Pancreas (tissue), 10 donors: ENCODE results near the gene ATP6AP1. TPM values are rescaled to one million over a fixed set of nuclear protein-coding genes. Genes with fewer than 3 reads are reported as not detected.

Experiments used
- ATAC-seq, 4 donors: fragments of 200-7000 bp; cut with Tn5 transposase; one replicate each; pipeline versions ENCODE4 v1.8.0 to v1.9.1; 2020; ENCODE audit warnings: mild to moderate bottlenecking in 4 of 4, moderate library complexity in 4 of 4
- DNase-seq, 6 donors: peaks; one replicate each; pipeline ENCODE4 v3.0.0-alpha.2; 2020
- FAIRE-seq: peaks from 2 replicates; lab custom pipeline; 2012; peaks lifted over from hg19 to GRCh38; lab: Jason Lieb, UNC
- H3K27ac ChIP-seq, 4 donors: fragments of 200-600 bp; sonication (generic); 1 replicate in 3 of 4; 2 replicates in 1 of 4; pipeline versions ENCODE4 v1.5.0 to v1.8.0; 2020
- H3K27me3 ChIP-seq, 4 donors: fragments of 200-600 bp; one replicate each; pipeline ENCODE4 v1.8.0; 2021
- H3K36me3 ChIP-seq, 3 donors: fragments of 200-600 bp; sonication (generic) in 1 of 3; one replicate each; pipeline versions ENCODE4 v1.5.0 to v1.8.0; 2020 to 2021
- H3K4me1 ChIP-seq, 3 donors: fragments of 200-600 bp; one replicate each; pipeline ENCODE4 v1.8.0; 2021
- H3K4me3 ChIP-seq, 4 donors: fragments of 200-600 bp; sonication (generic) in 2 of 4; one replicate each; pipeline versions ENCODE4 v1.5.0 to v1.8.0; 2020 to 2021
- H3K9me3 ChIP-seq, 4 donors: fragments of 200-600 bp; one replicate each; pipeline ENCODE4 v1.8.0; 2021
- WGBS, 2 donors: extraction: QIAGEN DNeasy Blood & Tissue Kit; methylation state at CpG; one replicate each; pipeline ENCODE4 v1.1.7; 2013; 5-methylcytosine and 5-hydroxymethylcytosine counted together
- intact Hi-C, 3 donors: fragments of 100-400 bp; cut with DNase I; formaldehyde crosslinking; loops; one replicate each; pipeline versions ENCODE4 v1.11.1 to v1.14.2; 2022
- polyA plus RNA-seq, 2 donors: library from polyadenylated mRNA; stranded (reverse); fragments of 200-250 nt; gene quantifications; one replicate each; pipeline ENCODE4 v1.2.3, GENCODE V29; 2013
- total RNA-seq, 6 donors: library from RNA; stranded (reverse); fragmentation: NEBNext Ultra II Directional in 4 of 6; extraction: Animal tissue kit (Norgen Biotek cat#: 25700) in 4 of 6; gene quantifications; one replicate each; pipeline versions ENCODE4 v1.2.1 to v1.2.4, GENCODE V29; 2021 to 2023
- TF ChIP-seq, protein P1 (sequence below), 4 donors: fragments of 200-600 bp; sonication (generic) in 3 of 4; IDR thresholded peaks; one replicate each; pipeline versions ENCODE4 v1.5.0 to v1.8.0; 2021; ENCODE audit warnings: antibody characterized with exemption in 4 of 4
- donor health status: healthy with polysubstance abuse.
- donor health status: DM: no; HTN: no; CAD: no; lungs with moderate emphysema.
- donor health status: DM: no; HTN: no; CAD: no.
- donor health status: control.
- donor health status: control.
- donor health status: Bipolar disorder and iron deficiency.
- donor health status: DM: yes; HTN: yes; CAD: no.
- donor health status: DM: no; HTN: no; CAD: no.
- donor health status: DM: no; HTN: no; CAD: no.
- donor health status: DM: yes; HTN: yes; CAD: no.

Gene ATP6AP1
- total and polyA plus RNA-seq, 8 donors = 27.8 to 82.4 (median 37.7) TPM

DNA sequence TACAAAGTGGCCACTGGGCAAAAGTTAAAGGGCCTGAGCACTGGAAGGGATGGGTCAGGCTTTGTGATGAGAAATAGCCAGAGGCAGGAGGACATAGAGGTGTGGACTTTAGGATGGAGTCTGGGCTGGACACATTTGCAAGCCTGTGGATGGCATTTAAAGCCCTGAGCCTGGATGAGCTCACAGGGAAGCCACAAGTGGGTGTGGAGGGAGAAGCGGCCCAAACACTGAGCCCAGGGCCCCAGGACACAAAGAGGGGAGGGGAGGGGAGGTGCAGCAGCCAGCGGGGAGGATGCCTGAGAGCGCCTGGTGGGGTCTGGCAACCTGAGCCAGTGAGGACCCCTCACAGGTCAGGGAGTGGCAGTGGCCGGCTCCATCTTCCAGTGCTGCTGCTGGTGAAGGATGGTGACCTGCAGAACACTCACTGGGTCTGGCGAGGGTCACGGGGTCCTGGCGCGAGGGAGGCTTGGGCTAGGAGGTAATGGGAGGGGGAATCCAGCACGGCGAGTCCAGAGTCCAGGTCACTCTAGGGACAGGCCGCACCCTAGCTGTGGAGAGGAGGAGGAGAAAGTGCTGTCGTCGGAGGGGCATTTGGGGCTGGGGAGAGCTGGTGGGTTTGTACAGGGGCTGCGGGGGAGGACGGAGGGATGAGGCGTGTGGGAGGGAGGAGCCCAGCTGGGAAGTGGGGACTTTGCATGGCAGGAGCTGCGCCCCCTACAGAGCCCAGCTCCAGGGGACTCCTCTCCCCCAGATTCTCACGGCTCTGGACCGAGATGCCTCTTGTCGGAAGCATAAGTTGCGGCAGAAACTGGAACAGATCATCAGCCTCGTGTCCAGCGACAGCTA lies 43.6 kb downstream of the ATP6AP1 start:
- Histone ChIP-seq H3K27me3 (peaks cover 0 to 8% (median 0%) of the 10 kb centered on the region in 4 donors), H3K4me1 (no peaks in the 10 kb centered on the region), H3K4me3 (no peak overlapping the region), H3K27ac (no peak overlapping the region), H3K36me3 (no peaks in the 10 kb centered on the region), H3K9me3 (no peaks in the 10 kb centered on the region)
- no peak for FAIRE-seq
- ATAC-seq = no peak
- TF ChIP-seq, protein P1, sequence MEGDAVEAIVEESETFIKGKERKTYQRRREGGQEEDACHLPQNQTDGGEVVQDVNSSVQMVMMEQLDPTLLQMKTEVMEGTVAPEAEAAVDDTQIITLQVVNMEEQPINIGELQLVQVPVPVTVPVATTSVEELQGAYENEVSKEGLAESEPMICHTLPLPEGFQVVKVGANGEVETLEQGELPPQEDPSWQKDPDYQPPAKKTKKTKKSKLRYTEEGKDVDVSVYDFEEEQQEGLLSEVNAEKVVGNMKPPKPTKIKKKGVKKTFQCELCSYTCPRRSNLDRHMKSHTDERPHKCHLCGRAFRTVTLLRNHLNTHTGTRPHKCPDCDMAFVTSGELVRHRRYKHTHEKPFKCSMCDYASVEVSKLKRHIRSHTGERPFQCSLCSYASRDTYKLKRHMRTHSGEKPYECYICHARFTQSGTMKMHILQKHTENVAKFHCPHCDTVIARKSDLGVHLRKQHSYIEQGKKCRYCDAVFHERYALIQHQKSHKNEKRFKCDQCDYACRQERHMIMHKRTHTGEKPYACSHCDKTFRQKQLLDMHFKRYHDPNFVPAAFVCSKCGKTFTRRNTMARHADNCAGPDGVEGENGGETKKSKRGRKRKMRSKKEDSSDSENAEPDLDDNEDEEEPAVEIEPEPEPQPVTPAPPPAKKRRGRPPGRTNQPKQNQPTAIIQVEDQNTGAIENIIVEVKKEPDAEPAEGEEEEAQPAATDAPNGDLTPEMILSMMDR (IDR thresholded peaks at IDR 0.05) = no peak
- intact Hi-C loops = no loop called here
- WGBS, 2 donors = 86 to 94% methylated on average over 22 to 23 of the region's 23 CpGs
- DNase-seq = no peak

DNA sequence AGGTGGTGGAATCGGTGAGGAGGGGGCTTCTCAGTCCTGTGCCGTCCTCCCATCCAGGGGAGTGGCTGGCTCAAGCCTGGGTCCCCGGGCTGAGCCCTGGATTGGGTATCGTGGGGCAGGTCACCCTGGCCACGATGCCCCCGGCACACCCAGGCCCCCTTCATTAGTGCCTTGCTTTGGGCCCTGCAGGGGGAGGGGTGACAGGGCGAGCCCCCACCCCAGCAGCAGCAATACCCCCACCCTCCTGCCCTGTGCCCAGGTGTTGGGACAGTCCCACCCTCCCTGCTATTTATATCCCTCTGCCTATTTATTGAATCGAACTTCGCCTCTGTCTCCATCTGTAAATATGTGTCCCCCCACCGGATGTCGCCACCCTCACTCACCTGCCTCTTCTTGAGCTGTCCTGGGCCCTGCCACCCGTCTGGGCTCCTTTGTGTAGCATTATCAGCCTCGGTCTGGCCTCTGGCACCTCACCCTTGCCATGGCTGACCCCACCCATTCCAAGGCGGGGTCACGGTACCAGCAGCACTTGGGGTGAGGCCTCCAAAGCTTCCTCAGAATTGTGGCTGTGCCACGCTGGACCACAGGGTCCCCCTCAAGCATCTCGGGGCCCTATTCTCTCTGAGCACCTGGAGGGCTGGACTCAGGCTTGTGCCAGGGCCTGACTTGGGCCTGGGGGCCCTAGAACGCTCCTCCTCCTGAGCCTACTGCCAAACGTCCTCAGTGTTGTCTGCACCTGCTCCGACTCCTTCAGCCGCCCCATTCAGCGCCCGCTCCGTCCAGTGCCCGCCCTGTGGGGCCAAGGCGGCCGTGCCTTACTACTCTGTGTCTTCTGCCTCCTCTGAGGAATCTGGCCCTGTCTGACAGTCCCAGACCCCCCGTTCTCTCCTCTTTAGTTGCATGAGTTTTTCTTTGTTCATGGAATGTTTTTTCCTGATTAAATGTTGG lies 44.5 kb downstream of the ATP6AP1 start:
- no peak for DNase-seq
- Histone ChIP-seq H3K4me1 (no peaks in the 10 kb centered on the region), H3K27ac (no peak overlapping the region), H3K27me3 (peaks cover 0 to 8% (median 0%) of the 10 kb centered on the region in 4 donors), H3K36me3 (no peaks in the 10 kb centered on the region), H3K9me3 (no peaks in the 10 kb centered on the region), H3K4me3 (no peak overlapping the region)
- 71 to 81% methylated on average over 27 to 28 of the region's 28 CpGs for WGBS, 2 donors
- FAIRE-seq = no peak
- intact Hi-C loops = no loop called here
- no peak for ATAC-seq
- TF ChIP-seq, protein P1 (IDR thresholded peaks at IDR 0.05) = no peak

DNA sequence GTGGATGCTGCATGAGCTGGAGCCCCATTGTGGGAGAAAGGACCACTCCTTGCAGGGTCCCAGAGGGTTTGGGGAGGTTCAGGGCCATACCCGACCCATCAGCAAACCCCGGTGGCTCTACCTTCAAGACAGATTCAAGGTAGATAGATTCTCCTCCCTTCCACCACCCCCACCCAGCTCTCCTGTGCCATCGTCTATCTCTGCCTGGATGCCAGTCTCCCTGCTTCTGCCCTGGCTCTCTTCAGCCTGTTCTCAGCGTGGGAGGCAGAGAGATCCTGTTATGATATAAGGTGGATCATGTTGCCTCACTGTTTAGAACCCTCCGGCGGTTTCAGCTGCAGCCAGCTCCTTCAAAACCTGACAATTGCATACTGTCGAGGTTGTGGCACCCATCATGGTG lies 45.2 kb downstream of the ATP6AP1 start:
- intact Hi-C loops = no loop called here
- no peak for DNase-seq

DNA sequence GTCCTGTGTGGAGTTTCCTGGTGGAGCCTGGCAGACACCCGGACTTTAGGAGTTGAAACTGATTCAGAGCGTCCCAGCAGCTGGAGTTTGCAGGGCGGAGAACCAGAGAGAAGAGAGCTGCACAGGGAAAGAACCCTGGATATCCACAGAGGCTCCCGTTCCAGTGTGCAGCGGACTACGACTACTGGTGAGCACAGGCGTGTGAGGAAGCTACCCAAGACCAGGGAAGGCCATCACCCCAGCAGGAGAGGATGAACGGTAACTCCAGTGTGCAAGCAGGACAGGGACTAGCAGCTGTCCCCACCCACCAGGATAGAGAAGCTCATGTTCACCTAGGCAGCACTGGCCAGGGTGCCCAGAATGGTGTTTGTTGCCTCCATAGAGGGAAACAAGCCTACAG lies 48.3 kb downstream of the ATP6AP1 start:
- FAIRE-seq (no peak), DNase-seq (peak in 1 of 6 donors; percentile 37), ATAC-seq (no peak)
- no peaks in the 10 kb centered on the region for H3K36me3 ChIP-seq
- intact Hi-C loops = no loop called here
- no peaks in the 10 kb centered on the region for H3K4me1 ChIP-seq
- H3K4me3 ChIP-seq = no peak overlapping the region
- H3K27me3 ChIP-seq = peaks cover 0 to 8% (median 0%) of the 10 kb centered on the region in 4 donors
- H3K27ac ChIP-seq = no peak overlapping the region
- WGBS, 2 donors = 86 to 89% methylated on average over 8 of the region's 8 CpGs
- no peaks in the 10 kb centered on the region for H3K9me3 ChIP-seq
- TF ChIP-seq, protein P1 (IDR thresholded peaks at IDR 0.05) = no peak

More for the DNA sequence above, 45.2 kb downstream of the ATP6AP1 start:
- Histone ChIP-seq H3K9me3 (no peaks in the 10 kb centered on the region), H3K27ac (no peak overlapping the region), H3K4me3 (no peak overlapping the region), H3K4me1 (no peaks in the 10 kb centered on the region), H3K36me3 (no peaks in the 10 kb centered on the region), H3K27me3 (peaks cover 0 to 8% (median 0%) of the 10 kb centered on the region in 4 donors)
- WGBS, 2 donors = 79 to 81% methylated on average over 7 of the region's 7 CpGs
- ATAC-seq (no peak), FAIRE-seq (no peak)
- TF ChIP-seq, protein P1 (IDR thresholded peaks at IDR 0.05) = no peak
